PFSK-1 (cell line): ENCODE data around the gene RCAN3.

ENCODE experiments used
- FOXP2 ChIP-seq: optimal IDR thresholded peaks from 2 replicates; pipeline ENCODE3; 2011; ENCODE audit warnings: borderline replicate concordance, control low read depth, inconsistent platforms; ENCODE audit not compliant: insufficient read depth; ENCODE audit errors: extremely low read length, extremely low read depth
- POLR2AphosphoS5 ChIP-seq: IDR thresholded peaks from 2 replicates; pipeline ENCODE4 v1.6.1; 2012; ENCODE audit warnings: low read depth, mild to moderate bottlenecking, control low read depth, low read length, moderate library complexity
- REST ChIP-seq, 2 experiments: IDR thresholded peaks; 2 replicates each; pipeline versions ENCODE4 v1.6.1 to v1.8.0; 2011 to 2012; ENCODE audit warnings: low read depth in 2 of 2, low read length in 2 of 2, control low read depth in 1 of 2, inconsistent platforms in 1 of 2, mild to moderate bottlenecking in 1 of 2, moderate library complexity in 1 of 2; ENCODE audit not compliant: insufficient read depth in 1 of 2
- SIN3A ChIP-seq: IDR thresholded peaks from 2 replicates; pipeline ENCODE4 v1.6.1; 2012; ENCODE audit warnings: mild to moderate bottlenecking, low read length, moderate library complexity, borderline replicate concordance; ENCODE audit not compliant: insufficient read depth
- TAF1 ChIP-seq: IDR thresholded peaks from 2 replicates; pipeline ENCODE4 v1.6.1; 2012; ENCODE audit warnings: low read length, control low read depth, borderline replicate concordance; ENCODE audit not compliant: insufficient read depth

RCAN3 gene

GRCh38 chr1:24572301-24572700, 69.7 kb downstream of the RCAN3 start:
- TF ChIP-seq SIN3A (no peak), REST (IDR thresholded peaks at IDR 0.05; ENCODE audit: insufficient read depth in 1 of 2, low read depth in 2 of 2, low read length in 2 of 2) (no peak), POLR2AphosphoS5 (no peak), TAF1 (no peak), FOXP2 (no peak)

- TF ChIP-seq TAF1 (no peak), REST (IDR thresholded peaks at IDR 0.05; ENCODE audit: insufficient read depth in 1 of 2, low read depth in 2 of 2, low read length in 2 of 2) (no peak), FOXP2 (no peak), POLR2AphosphoS5 (no peak), SIN3A (no peak)
These were observed 73.4 kb downstream of the RCAN3 start for GRCh38 chr1:24575905-24576587.

GRCh38 chr1:24578846-24579245, 76.2 kb downstream of the RCAN3 start:
- TF ChIP-seq TAF1 (no peak), SIN3A (no peak), POLR2AphosphoS5 (no peak)

GRCh38 chr1:24580756-24581155, 78.1 kb downstream of the RCAN3 start:
- TF ChIP-seq SIN3A (no peak), FOXP2 (no peak), POLR2AphosphoS5 (no peak), TAF1 (no peak), REST (IDR thresholded peaks at IDR 0.05; ENCODE audit: insufficient read depth in 1 of 2, low read depth in 2 of 2, low read length in 2 of 2) (no peak)

GRCh38 chr1:24584171-24584647, 81.6 kb downstream of the RCAN3 start:
- TF ChIP-seq POLR2AphosphoS5 (no peak), SIN3A (no peak)

- no peak for TF ChIP-seq TAF1
- no peak for TF ChIP-seq REST (IDR thresholded peaks at IDR 0.05; ENCODE audit: insufficient read depth in 1 of 2, low read depth in 2 of 2, low read length in 2 of 2)
- no peak for TF ChIP-seq SIN3A
- no peak for TF ChIP-seq POLR2AphosphoS5
- no peak for TF ChIP-seq FOXP2
These were observed 83.5 kb downstream of the RCAN3 start for GRCh38 chr1:24586119-24586518.
